Central memory CD4-positive, alpha-beta T cell (primary cell): ENCODE measurements around the gene CCDC196.
"Not testable (repeated sequence)": the region's sequence is repeated elsewhere in the genome, so short reads cannot be mapped to it uniquely, and the experiment has no call there.

ENCODE experiments used
- DNase-seq: peaks from one replicate; pipeline ENCODE4 v3.0.0; 2022

Gene CCDC196

GRCh38 chr14:66495218-66496098 lies 9.3 kb downstream of the CCDC196 start:
- peak; percentile 31 for DNase-seq

- DNase-seq = no peak
Measured at GRCh38 chr14:66496188-66496807, 10.1 kb downstream of the CCDC196 start.

- peak; percentile 10 for DNase-seq
Measured at GRCh38 chr14:66496911-66497310, 10.7 kb downstream of the CCDC196 start.

- DNase-seq = no peak
Measured at GRCh38 chr14:66498311-66498710, 12.1 kb downstream of the CCDC196 start.

GRCh38 chr14:66501592-66501991 lies 15.4 kb downstream of the CCDC196 start:
- no peak for DNase-seq

GRCh38 chr14:66502836-66503235 lies 16.7 kb downstream of the CCDC196 start:
- not testable (repeated sequence) for DNase-seq

GRCh38 chr14:66503532-66503931 lies 17.4 kb downstream of the CCDC196 start:
- no peak for DNase-seq

GRCh38 chr14:66507181-66507721 lies 21.1 kb downstream of the CCDC196 start:
- no peak for DNase-seq

GRCh38 chr14:66507722-66508546 lies 21.8 kb downstream of the CCDC196 start, which contains the start of gene GPHN:
Gene GPHN (plus strand): TSS chr14:66508147.
- peak; percentile 86 for DNase-seq

GRCh38 chr14:66508547-66508845 lies 22.3 kb downstream of the CCDC196 start:
- no peak for DNase-seq

- peak; percentile 45 for DNase-seq
Measured at GRCh38 chr14:66508846-66509621, 22.9 kb downstream of the CCDC196 start.

- no peak for DNase-seq
Measured at GRCh38 chr14:66509874-66510273, 23.7 kb downstream of the CCDC196 start.

GRCh38 chr14:66511849-66512248 lies 25.7 kb downstream of the CCDC196 start:
- DNase-seq = no peak

- DNase-seq = no peak
Measured at GRCh38 chr14:66514213-66514612, 28.0 kb downstream of the CCDC196 start.

- no peak for DNase-seq
Measured at GRCh38 chr14:66530526-66530925, 44.4 kb downstream of the CCDC196 start.

- DNase-seq = peak; percentile 1
Measured at GRCh38 chr14:66539034-66539433, 52.9 kb downstream of the CCDC196 start.

- no peak for DNase-seq
Measured at GRCh38 chr14:66540038-66540437, 53.9 kb downstream of the CCDC196 start.

GRCh38 chr14:66541627-66542026 lies 55.5 kb downstream of the CCDC196 start:
- no peak for DNase-seq

- no peak for DNase-seq
Measured at GRCh38 chr14:66543996-66544395, 57.8 kb downstream of the CCDC196 start.

GRCh38 chr14:66545191-66545590 lies 59.0 kb downstream of the CCDC196 start:
- DNase-seq = not testable (repeated sequence)

- not testable (repeated sequence) for DNase-seq
Measured at GRCh38 chr14:66545751-66546150, 59.6 kb downstream of the CCDC196 start.
